GM19328 (cell line): Measurements from ENCODE around the gene LRRC38.
"Not testable (repeated sequence)": the region's sequence is repeated elsewhere in the genome, so short reads cannot be mapped to it uniquely, and the experiment has no call there.

Experiments used
- ATAC-seq: cut with Tn5 transposase; IDR thresholded peaks from one replicate; pipeline ENCODE4 v1.9.1; 2021; ENCODE audit warnings: mild to moderate bottlenecking, moderate library complexity; ENCODE audit not compliant: unreplicated experiment

The LRRC38 gene

GRCh38 chr1:13469343-13469742, 44.5 kb downstream of the LRRC38 start:
- no peak for ATAC-seq

DNA sequence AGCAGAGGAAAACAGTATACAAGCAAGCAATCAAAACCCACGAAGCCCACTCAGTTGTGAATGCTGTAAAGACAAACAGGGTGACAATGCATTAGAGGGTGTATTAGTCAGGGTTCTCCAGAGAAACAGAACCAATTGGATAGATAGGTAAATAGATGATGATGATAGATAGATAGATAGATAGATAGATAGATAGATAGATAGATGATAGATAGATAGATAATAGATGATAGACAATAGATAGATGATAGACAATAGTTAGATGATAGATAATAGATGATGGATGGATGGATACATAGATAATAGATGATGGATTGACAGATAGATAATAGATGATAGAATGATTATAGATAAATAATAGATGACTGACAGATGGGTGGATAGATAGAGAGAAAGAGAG, 48.3 kb downstream of the LRRC38 start:
- no peak for ATAC-seq

DNA sequence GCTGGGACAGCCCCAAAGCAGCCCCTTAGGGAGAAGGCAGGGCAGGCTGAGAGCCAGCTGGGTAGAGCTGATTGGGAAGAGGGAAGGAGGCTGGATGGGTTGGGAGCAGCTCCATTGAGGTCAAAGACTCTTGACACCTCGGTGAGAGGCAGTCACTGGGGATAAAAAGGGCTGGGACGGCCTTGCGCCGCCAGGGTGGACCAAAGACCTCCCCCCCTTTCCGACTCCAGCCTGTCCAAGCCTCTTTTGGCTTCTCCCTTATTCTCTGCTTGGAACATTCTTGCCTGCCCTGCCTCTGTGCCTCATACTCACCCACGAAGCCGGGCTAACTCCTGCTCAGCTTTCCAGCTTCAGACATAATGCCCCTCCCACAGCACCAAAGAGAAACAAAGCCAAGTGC, 51.1 kb downstream of the LRRC38 start:
- no peak for ATAC-seq

GRCh38 chr1:13461977-13462376, 51.8 kb downstream of the LRRC38 start:
- ATAC-seq: no peak

DNA sequence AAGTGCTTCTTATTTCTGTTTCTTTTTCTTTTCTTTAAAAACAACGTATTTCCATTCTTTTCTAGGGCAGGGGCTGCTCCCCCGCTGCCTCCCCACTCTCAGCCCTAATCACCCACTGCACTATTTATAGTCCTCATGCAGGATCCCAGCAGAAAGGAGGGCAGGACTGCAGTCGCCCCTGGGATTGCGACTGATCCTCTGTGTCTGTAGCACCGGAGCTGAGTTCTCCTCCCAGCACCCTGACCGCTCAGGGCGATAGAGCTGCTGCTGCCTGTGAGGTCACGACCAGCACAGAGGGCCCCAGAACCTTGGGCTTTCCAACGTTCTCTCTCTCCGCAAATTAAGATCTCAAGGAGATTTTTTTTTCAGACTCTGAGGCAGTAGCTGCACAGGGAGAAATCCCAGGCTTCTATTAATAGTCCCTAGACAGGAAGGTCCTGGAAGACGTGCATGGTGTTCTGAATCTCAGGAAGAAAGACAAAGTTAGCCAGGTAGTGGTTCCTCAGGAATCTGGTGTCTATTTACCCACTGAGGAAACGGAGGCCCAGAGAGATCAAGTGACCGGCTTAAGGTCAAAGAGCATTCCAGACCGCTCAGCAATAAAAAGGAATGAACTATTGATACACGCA, 56.8 kb downstream of the LRRC38 start:
- ATAC-seq: no peak

DNA sequence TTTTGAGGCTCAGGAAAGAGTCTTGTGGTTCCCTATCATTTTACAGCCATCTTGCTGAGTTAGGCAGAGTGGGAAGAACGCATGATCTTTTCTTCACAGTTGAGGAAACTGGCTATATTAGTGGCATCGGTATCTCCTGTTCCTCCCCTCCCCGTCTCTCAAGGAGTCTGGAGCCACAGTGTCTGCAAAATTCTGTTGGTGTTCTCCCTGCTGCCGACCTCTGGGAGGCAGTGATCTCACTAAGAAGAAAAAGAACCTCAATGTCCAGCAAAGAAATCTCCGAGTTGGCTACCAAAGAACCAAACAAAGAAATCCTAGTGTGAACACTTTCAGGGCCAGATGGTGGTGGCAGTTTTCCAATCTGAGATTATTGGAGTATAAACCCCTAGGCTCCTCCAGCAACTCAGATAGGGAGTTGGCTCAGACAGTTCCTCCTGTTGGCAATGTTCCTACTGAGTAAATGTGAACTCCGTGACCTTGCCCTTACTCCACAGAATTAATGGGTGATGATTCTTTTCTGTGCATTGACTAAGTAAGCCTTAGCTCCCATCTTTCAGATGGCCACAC, 62.3 kb downstream of the LRRC38 start:
- ATAC-seq: no peak

DNA sequence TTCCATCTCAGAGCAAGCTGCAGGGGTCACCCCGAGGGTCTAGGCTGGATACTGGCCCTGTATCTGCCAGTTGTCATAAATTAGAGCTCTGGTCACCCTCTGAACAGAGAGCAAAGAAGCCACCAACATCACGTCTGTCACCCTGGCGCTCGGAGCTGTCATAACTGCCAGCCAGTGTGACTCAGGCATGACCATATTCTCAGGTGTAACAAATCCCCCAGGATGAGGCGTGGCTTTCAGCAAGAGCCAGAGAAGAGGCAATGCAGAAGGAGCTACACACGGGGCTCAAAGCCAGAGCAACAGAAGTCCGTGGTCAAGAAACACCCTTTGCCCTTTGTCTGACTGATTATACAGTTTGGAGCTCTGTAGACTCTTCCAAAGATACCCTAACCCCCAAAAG, 63.6 kb downstream of the LRRC38 start:
- ATAC-seq: no peak

GRCh38 chr1:13443335-13443979, 70.3 kb downstream of the LRRC38 start:
- no peak for ATAC-seq

- not testable (repeated sequence) for ATAC-seq
Measured at GRCh38 chr1:13439104-13439783, 74.6 kb downstream of the LRRC38 start.

- ATAC-seq: no peak
Measured at GRCh38 chr1:13435458-13435857, 78.3 kb downstream of the LRRC38 start.

GRCh38 chr1:13433694-13434358, 80.0 kb downstream of the LRRC38 start:
- ATAC-seq: not testable (repeated sequence)

GRCh38 chr1:13432251-13432650, 81.6 kb downstream of the LRRC38 start:
- no peak for ATAC-seq

GRCh38 chr1:13430495-13430894, 83.3 kb downstream of the LRRC38 start:
- ATAC-seq: no peak
